HK-2 (cell line): ENCODE measurements around the gene RASL10A.

Experiments
- DNase-seq: peaks from one replicate; pipeline ENCODE4 v3.0.0-alpha.2; 2018; ENCODE audit not compliant: unreplicated experiment

The RASL10A gene

GRCh38 chr22:29269230-29269604 lies 46.3 kb downstream of the RASL10A start:
- DNase-seq: no peak

GRCh38 chr22:29268511-29269229 lies 46.8 kb downstream of the RASL10A start:
- peak; percentile 48 for DNase-seq

GRCh38 chr22:29267858-29268510 lies 47.5 kb downstream of the RASL10A start, which contains the start of the genes EWSR1 and RHBDD3:
EWSR1 (plus strand) TSS chr22:29268268; CDS start chr22:29268337, 69 bp downstream.
RHBDD3 (minus strand) TSS chr22:29267981; CDS start chr22:29265626, 2,355 bp downstream.
- DNase-seq: peak; percentile 95

- DNase-seq: no peak
Measured at GRCh38 chr22:29267462-29267857, 48.0 kb downstream of the RASL10A start.

GRCh38 chr22:29266564-29267461 lies 48.7 kb downstream of the RASL10A start:
- peak; percentile 13 for DNase-seq

GRCh38 chr22:29265929-29266328 lies 49.6 kb downstream of the RASL10A start:
- DNase-seq: no peak

GRCh38 chr22:29265305-29265704 lies 50.2 kb downstream of the RASL10A start:
- DNase-seq: no peak

GRCh38 chr22:29263791-29264276 lies 51.7 kb downstream of the RASL10A start:
- no peak for DNase-seq
